ENCODE data around the gene DBP. TPM values are rescaled to one million over a fixed set of nuclear protein-coding genes. Genes with fewer than 3 reads are reported as not detected.

Gene DBP
- total and polyA plus RNA-seq, 2 experiments from 2014 or later, result 5.7 to 6.3 TPM

DNA sequence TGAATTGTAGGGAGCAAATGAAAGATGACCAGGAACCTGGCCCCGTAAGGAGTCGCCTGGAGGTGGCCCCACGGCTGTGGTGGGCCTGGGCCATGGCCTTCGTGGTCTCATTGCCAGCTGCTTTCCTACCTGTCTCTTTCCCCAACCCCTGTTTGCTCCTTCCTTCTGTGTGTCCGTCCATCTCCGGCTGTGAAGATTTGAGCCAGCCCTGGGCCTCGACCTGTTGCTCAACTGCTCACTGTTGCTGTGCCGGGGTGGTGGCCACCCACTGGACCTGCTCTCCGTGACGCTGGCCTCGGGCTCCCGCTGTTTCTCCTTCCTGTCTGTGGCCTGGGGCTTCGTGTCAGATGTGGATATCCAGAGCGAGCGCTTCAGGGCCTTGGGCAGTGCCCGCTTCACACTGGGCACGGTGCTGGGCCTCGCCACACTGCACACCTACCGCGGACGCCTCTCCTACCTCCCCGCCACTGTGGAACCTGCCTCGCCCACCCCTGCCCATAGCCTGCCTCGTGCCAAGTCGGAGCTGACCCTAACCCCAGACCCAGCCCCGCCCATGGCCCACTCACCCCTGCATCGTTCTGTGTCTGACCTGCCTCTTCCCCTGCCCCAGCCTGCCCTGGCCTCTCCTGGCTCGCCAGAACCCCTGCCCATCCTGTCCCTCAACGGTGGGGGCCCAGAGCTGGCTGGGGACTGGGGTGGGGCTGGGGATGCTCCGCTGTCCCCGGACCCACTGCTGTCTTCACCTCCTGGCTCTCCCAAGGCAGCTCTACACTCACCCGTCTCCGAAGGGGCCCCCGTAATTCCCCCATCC, 8.5 kb downstream of the DBP start:
- ATAC-seq (no peak), DNase-seq (ENCODE audit: low spot score) (no peak)
- Mint-ChIP-seq H3K27ac (no peak overlapping the region; the same call in 1 of the 2 replicates), H3K27me3 (ENCODE audit: insufficient read depth, low read depth, poor library complexity) (peaks cover 31% of the 10 kb centered on the region), H3K4me1 (peaks cover 33% of the 10 kb centered on the region), H3K9me3 (no peaks in the 10 kb centered on the region; the same call in 1 of the 3 replicates), H3K36me3 (ENCODE audit: low read depth) (peaks cover 7% of the 10 kb centered on the region; the same call in 2 of the 3 replicates), H3K4me3 (no peak overlapping the region; the same call in 2 of the 3 replicates)
- H3K9me2 ChIP-seq (ENCODE audit: insufficient read depth), result no peaks in the 10 kb centered on the region
- no peaks in the 10 kb centered on the region for H3K27me3 ChIP-seq (ENCODE audit: insufficient read depth)
- H3F3A ChIP-seq (replicated peaks; ENCODE audit: low read depth), result peaks cover 31% of the 10 kb centered on the region; the same call in 1 of the 2 replicates
- no peak overlapping the region for H2AFZ ChIP-seq
- TF ChIP-seq EZH2 (IDR thresholded peaks at IDR 0.05; ENCODE audit: low read depth, unreplicated experiment) (no peak), ZNF331 (CRISPR knock-in tag; IDR thresholded peaks at IDR 0.05; ENCODE audit: low read depth) (no peak), POLR2AphosphoS5 (IDR thresholded peaks at IDR 0.05; ENCODE audit: low read depth) (no peak), JUNB (IDR thresholded peaks at IDR 0.05; ENCODE audit: unreplicated experiment) (no peak), EZH2phosphoT487 (IDR thresholded peaks at IDR 0.05; ENCODE audit: unreplicated experiment) (no peak), ZNF114 (CRISPR knock-in tag; IDR thresholded peaks at IDR 0.05) (no peak), CREB1 (CRISPR knock-in tag; IDR thresholded peaks at IDR 0.05; ENCODE audit: low read depth) (no peak), STAT1 (IDR thresholded peaks at IDR 0.05; ENCODE audit: unreplicated experiment) (no peak), NANOG (IDR thresholded peaks at IDR 0.05; ENCODE audit: borderline replicate concordance) (no peak)
- TF ChIP-seq, protein P1, sequence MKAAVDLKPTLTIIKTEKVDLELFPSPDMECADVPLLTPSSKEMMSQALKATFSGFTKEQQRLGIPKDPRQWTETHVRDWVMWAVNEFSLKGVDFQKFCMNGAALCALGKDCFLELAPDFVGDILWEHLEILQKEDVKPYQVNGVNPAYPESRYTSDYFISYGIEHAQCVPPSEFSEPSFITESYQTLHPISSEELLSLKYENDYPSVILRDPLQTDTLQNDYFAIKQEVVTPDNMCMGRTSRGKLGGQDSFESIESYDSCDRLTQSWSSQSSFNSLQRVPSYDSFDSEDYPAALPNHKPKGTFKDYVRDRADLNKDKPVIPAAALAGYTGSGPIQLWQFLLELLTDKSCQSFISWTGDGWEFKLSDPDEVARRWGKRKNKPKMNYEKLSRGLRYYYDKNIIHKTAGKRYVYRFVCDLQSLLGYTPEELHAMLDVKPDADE (IDR thresholded peaks at IDR 0.05), result no peak
- TF ChIP-seq, protein P2, sequence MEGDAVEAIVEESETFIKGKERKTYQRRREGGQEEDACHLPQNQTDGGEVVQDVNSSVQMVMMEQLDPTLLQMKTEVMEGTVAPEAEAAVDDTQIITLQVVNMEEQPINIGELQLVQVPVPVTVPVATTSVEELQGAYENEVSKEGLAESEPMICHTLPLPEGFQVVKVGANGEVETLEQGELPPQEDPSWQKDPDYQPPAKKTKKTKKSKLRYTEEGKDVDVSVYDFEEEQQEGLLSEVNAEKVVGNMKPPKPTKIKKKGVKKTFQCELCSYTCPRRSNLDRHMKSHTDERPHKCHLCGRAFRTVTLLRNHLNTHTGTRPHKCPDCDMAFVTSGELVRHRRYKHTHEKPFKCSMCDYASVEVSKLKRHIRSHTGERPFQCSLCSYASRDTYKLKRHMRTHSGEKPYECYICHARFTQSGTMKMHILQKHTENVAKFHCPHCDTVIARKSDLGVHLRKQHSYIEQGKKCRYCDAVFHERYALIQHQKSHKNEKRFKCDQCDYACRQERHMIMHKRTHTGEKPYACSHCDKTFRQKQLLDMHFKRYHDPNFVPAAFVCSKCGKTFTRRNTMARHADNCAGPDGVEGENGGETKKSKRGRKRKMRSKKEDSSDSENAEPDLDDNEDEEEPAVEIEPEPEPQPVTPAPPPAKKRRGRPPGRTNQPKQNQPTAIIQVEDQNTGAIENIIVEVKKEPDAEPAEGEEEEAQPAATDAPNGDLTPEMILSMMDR (conservative IDR thresholded peaks at IDR 0.05; ENCODE audit: low read depth in 2 of 2), result no peak
- TF ChIP-seq, protein P3, sequence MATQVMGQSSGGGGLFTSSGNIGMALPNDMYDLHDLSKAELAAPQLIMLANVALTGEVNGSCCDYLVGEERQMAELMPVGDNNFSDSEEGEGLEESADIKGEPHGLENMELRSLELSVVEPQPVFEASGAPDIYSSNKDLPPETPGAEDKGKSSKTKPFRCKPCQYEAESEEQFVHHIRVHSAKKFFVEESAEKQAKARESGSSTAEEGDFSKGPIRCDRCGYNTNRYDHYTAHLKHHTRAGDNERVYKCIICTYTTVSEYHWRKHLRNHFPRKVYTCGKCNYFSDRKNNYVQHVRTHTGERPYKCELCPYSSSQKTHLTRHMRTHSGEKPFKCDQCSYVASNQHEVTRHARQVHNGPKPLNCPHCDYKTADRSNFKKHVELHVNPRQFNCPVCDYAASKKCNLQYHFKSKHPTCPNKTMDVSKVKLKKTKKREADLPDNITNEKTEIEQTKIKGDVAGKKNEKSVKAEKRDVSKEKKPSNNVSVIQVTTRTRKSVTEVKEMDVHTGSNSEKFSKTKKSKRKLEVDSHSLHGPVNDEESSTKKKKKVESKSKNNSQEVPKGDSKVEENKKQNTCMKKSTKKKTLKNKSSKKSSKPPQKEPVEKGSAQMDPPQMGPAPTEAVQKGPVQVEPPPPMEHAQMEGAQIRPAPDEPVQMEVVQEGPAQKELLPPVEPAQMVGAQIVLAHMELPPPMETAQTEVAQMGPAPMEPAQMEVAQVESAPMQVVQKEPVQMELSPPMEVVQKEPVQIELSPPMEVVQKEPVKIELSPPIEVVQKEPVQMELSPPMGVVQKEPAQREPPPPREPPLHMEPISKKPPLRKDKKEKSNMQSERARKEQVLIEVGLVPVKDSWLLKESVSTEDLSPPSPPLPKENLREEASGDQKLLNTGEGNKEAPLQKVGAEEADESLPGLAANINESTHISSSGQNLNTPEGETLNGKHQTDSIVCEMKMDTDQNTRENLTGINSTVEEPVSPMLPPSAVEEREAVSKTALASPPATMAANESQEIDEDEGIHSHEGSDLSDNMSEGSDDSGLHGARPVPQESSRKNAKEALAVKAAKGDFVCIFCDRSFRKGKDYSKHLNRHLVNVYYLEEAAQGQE (IDR thresholded peaks at IDR 0.05; ENCODE audit: unreplicated experiment), result no peak
- TF ChIP-seq, protein P4, sequence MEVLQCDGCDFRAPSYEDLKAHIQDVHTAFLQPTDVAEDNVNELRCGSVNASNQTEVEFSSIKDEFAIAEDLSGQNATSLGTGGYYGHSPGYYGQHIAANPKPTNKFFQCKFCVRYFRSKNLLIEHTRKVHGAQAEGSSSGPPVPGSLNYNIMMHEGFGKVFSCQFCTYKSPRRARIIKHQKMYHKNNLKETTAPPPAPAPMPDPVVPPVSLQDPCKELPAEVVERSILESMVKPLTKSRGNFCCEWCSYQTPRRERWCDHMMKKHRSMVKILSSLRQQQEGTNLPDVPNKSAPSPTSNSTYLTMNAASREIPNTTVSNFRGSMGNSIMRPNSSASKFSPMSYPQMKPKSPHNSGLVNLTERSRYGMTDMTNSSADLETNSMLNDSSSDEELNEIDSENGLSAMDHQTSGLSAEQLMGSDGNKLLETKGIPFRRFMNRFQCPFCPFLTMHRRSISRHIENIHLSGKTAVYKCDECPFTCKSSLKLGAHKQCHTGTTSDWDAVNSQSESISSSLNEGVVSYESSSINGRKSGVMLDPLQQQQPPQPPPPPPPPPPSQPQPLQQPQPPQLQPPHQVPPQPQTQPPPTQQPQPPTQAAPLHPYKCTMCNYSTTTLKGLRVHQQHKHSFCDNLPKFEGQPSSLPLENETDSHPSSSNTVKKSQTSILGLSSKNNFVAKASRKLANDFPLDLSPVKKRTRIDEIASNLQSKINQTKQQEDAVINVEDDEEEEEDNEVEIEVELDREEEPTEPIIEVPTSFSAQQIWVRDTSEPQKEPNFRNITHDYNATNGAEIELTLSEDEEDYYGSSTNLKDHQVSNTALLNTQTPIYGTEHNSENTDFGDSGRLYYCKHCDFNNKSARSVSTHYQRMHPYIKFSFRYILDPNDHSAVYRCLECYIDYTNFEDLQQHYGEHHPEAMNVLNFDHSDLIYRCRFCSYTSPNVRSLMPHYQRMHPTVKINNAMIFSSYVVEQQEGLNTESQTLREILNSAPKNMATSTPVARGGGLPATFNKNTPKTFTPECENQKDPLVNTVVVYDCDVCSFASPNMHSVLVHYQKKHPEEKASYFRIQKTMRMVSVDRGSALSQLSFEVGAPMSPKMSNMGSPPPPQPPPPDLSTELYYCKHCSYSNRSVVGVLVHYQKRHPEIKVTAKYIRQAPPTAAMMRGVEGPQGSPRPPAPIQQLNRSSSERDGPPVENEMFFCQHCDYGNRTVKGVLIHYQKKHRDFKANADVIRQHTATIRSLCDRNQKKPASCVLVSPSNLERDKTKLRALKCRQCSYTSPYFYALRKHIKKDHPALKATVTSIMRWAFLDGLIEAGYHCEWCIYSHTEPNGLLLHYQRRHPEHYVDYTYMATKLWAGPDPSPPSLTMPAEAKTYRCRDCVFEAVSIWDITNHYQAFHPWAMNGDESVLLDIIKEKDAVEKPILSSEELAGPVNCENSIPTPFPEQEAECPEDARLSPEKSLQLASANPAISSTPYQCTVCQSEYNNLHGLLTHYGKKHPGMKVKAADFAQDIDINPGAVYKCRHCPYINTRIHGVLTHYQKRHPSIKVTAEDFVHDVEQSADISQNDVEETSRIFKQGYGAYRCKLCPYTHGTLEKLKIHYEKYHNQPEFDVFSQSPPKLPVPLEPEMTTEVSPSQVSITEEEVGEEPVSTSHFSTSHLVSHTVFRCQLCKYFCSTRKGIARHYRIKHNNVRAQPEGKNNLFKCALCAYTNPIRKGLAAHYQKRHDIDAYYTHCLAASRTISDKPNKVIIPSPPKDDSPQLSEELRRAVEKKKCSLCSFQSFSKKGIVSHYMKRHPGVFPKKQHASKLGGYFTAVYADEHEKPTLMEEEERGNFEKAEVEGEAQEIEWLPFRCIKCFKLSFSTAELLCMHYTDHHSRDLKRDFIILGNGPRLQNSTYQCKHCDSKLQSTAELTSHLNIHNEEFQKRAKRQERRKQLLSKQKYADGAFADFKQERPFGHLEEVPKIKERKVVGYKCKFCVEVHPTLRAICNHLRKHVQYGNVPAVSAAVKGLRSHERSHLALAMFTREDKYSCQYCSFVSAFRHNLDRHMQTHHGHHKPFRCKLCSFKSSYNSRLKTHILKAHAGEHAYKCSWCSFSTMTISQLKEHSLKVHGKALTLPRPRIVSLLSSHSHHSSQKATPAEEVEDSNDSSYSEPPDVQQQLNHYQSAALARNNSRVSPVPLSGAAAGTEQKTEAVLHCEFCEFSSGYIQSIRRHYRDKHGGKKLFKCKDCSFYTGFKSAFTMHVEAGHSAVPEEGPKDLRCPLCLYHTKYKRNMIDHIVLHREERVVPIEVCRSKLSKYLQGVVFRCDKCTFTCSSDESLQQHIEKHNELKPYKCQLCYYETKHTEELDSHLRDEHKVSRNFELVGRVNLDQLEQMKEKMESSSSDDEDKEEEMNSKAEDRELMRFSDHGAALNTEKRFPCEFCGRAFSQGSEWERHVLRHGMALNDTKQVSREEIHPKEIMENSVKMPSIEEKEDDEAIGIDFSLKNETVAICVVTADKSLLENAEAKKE (CRISPR knock-in tag; IDR thresholded peaks at IDR 0.05), result no peak
- H3K27ac ChIP-seq (ENCODE audit: low read depth), result 0 out of 2 replicates have a peak overlapping the region, but pooled peaks have one; percentile 84
- no peaks in the 10 kb centered on the region for H3K36me3 ChIP-seq (ENCODE audit: insufficient read depth)
- H4K20me1 ChIP-seq (replicated peaks; ENCODE audit: insufficient read depth), result peaks cover 13% of the 10 kb centered on the region
- H3K79me2 ChIP-seq (replicated peaks; ENCODE audit: insufficient read depth), result peaks cover 11% of the 10 kb centered on the region
- peaks cover 22% of the 10 kb centered on the region for H3K4me1 ChIP-seq (ENCODE audit: insufficient read depth)
- peak overlapping the region; percentile 83 for H3K4me2 ChIP-seq
- peak overlapping the region; percentile 52 for H3K4me3 ChIP-seq

All from GM23338 (cell line).